NOMO-1 treated with DMSO at 0.1 percent for 48 hours (cell line): Measurements from ENCODE around the gene UNK.

Source experiments
- DNase-seq: peaks from one replicate; lab custom pipeline; 2025; ENCODE audit not compliant: unreplicated experiment; lab: John Stamatoyannopoulos, UW

Gene UNK

GRCh38 chr17:75832164-75832651 is 47.6 kb downstream of the UNK start:
- DNase-seq, result peak; percentile 49

- DNase-seq, result no peak
Measured at GRCh38 chr17:75832652-75833400, 48.2 kb downstream of the UNK start.

GRCh38 chr17:75834279-75834920 is 49.8 kb downstream of the UNK start:
- DNase-seq, result no peak

GRCh38 chr17:75834928-75835653 is 50.5 kb downstream of the UNK start:
- no peak for DNase-seq

- no peak for DNase-seq
Measured at GRCh38 chr17:75835654-75835987, 51.0 kb downstream of the UNK start.

GRCh38 chr17:75836605-75837004 is 52.0 kb downstream of the UNK start:
- DNase-seq, result no peak

GRCh38 chr17:75837899-75838298 is 53.3 kb downstream of the UNK start:
- no peak for DNase-seq

- DNase-seq, result no peak
Measured at GRCh38 chr17:75838410-75838809, 53.8 kb downstream of the UNK start.

GRCh38 chr17:75839942-75840798 is 55.6 kb downstream of the UNK start:
- no peak for DNase-seq

- DNase-seq, result no peak
Measured at GRCh38 chr17:75840799-75841164, 56.2 kb downstream of the UNK start.

GRCh38 chr17:75842411-75842810 is 57.8 kb downstream of the UNK start:
- DNase-seq, result no peak

- DNase-seq, result no peak
Measured at GRCh38 chr17:75842963-75843576, 58.5 kb downstream of the UNK start.

GRCh38 chr17:75843577-75844529 is 59.2 kb downstream of the UNK start, which contains the start of gene UNC13D:
Gene UNC13D (minus strand): TSS chr17:75844404. CDS start chr17:75844337, 67 bp downstream.
- peak; percentile 36 for DNase-seq

- no peak for DNase-seq
Measured at GRCh38 chr17:75844530-75845057, 60.0 kb downstream of the UNK start.

- peak; percentile 51 for DNase-seq
Measured at GRCh38 chr17:75845058-75845711, 60.6 kb downstream of the UNK start.

GRCh38 chr17:75845933-75846691 is 61.5 kb downstream of the UNK start:
- DNase-seq, result no peak

- DNase-seq, result no peak
Measured at GRCh38 chr17:75846692-75847613, 62.3 kb downstream of the UNK start.
